Bronchial epithelial cell (primary cell): Measurements from ENCODE around the gene CNTFR. TPM values are rescaled to one million over a fixed set of nuclear protein-coding genes. Genes with fewer than 3 reads are reported as not detected.

Source experiments
- DNase-seq: peaks from one replicate; pipeline ENCODE4 v3.0.0-alpha.2; 2010; ENCODE audit warnings: low read depth
- FAIRE-seq: peaks from 2 replicates; lab custom pipeline; 2011; peaks lifted over from hg19 to GRCh38; lab: Jason Lieb, UNC
- H3K27me3 ChIP-seq: 2 replicates; pipeline ENCODE4 v1.5.1; 2011; ENCODE audit warnings: low read length; ENCODE audit not compliant: control insufficient read depth, insufficient read depth
- H3K36me3 ChIP-seq: 2 replicates; pipeline ENCODE4 v1.5.1; 2011; ENCODE audit warnings: low read length; ENCODE audit not compliant: control insufficient read depth, insufficient read depth
- H3K4me3 ChIP-seq: 2 replicates; pipeline ENCODE4 v1.5.1; 2011; ENCODE audit warnings: mild to moderate bottlenecking, low read depth, low read length, control low read depth
- CTCF ChIP-seq: IDR thresholded peaks from 2 replicates; pipeline ENCODE4 v1.5.1; 2011; ENCODE audit warnings: mild to moderate bottlenecking, moderate library complexity, low read length, control low read depth, inconsistent platforms; ENCODE audit not compliant: insufficient read depth, severe bottlenecking
- total RNA-seq: library from RNA; depleted of rRNA; stranded (reverse); fragments of >200 nt; gene quantifications from 2 replicates; pipeline ENCODE4 v1.2.1, GENCODE V29; 2014

Gene CNTFR
- total RNA-seq, 1 donor from 2014 or later, result not detected

GRCh38 chr9:34577400-34578240 lies 11.9 kb downstream of the CNTFR start:
- DNase-seq (no peak), FAIRE-seq (no peak)
- Histone ChIP-seq H3K27me3 (peaks cover 46% of the 10 kb centered on the region), H3K36me3 (no peaks in the 10 kb centered on the region), H3K4me3 (no peak overlapping the region)
- no peak for TF ChIP-seq CTCF

- no peaks in the 10 kb centered on the region for H3K36me3 ChIP-seq
- no peak for FAIRE-seq
- DNase-seq, result no peak
- H3K4me3 ChIP-seq, result no peak overlapping the region
- peaks cover 44% of the 10 kb centered on the region for H3K27me3 ChIP-seq
- TF ChIP-seq CTCF, result no peak
Measured at GRCh38 chr9:34576597-34577399, 12.7 kb downstream of the CNTFR start.

GRCh38 chr9:34575862-34576596 lies 13.5 kb downstream of the CNTFR start:
- DNase-seq (no peak), FAIRE-seq (no peak)
- Histone ChIP-seq H3K27me3 (peaks cover 42% of the 10 kb centered on the region), H3K36me3 (no peaks in the 10 kb centered on the region), H3K4me3 (no peak overlapping the region)
- no peak for TF ChIP-seq CTCF

GRCh38 chr9:34575241-34575640 lies 14.3 kb downstream of the CNTFR start:
- H3K27me3 ChIP-seq, result peaks cover 39% of the 10 kb centered on the region

More at GRCh38 chr9:34575241-34575640, 14.3 kb downstream of the CNTFR start:
- no peak for FAIRE-seq
- TF ChIP-seq CTCF, result no peak
- Histone ChIP-seq H3K36me3 (no peaks in the 10 kb centered on the region), H3K4me3 (no peak overlapping the region)
- DNase-seq, result no peak
